Measurements from ENCODE around the gene SPACA6.
A peak's percentile ranks its signal among the peaks of the same experiment; 100 is the strongest.

Gene SPACA6

GRCh38 chr19:51714848-51715247 lies 21.7 kb downstream of the SPACA6 start:
- Histone ChIP-seq H3K9ac (ENCODE audit: low read depth, low read length, poor library complexity, severe bottlenecking) (no peak overlapping the region), H3K4me2 (ENCODE audit: low read depth, low read length, poor library complexity, severe bottlenecking) (no peak overlapping the region), H3K4me3 (ENCODE audit: low read length, poor library complexity, severe bottlenecking) (no peak overlapping the region), H3K9me2 (replicated peaks; ENCODE audit: low read depth, low read length) (no peaks in the 10 kb centered on the region), H2AFZ (ENCODE audit: low read length) (0 out of 2 replicates have a peak overlapping the region, but pooled peaks have one; percentile 2), H3K79me2 (ENCODE audit: insufficient read depth, low read length) (no peaks in the 10 kb centered on the region), H3F3A (ENCODE audit: low read depth) (no peaks in the 10 kb centered on the region), H4K20me1 (ENCODE audit: insufficient read depth, low read length, poor library complexity, severe bottlenecking) (no peaks in the 10 kb centered on the region), H3K4me1 (ENCODE audit: insufficient read depth, low read length, poor library complexity, severe bottlenecking) (no peaks in the 10 kb centered on the region), H3K27me3 (ENCODE audit: insufficient read depth, low read length, poor library complexity, severe bottlenecking) (no peaks in the 10 kb centered on the region), H3K36me3 (ENCODE audit: insufficient read depth, low read length) (no peaks in the 10 kb centered on the region), H3K9me3 (ENCODE audit: insufficient read depth, low read depth, low read length) (no peaks in the 10 kb centered on the region)
- TF ChIP-seq CTCF (conservative IDR thresholded peaks at IDR 0.05; ENCODE audit: low read length) (no peak), EZH2phosphoT487 (IDR thresholded peaks at IDR 0.05; ENCODE audit: borderline replicate concordance) (no peak)

GRCh38 chr19:51715850-51716249 lies 22.7 kb downstream of the SPACA6 start:
- H3K27me3 ChIP-seq (ENCODE audit: insufficient read depth, low read length, poor library complexity, severe bottlenecking), result no peaks in the 10 kb centered on the region
- no peaks in the 10 kb centered on the region for H3F3A ChIP-seq (ENCODE audit: low read depth)
- H3K9me2 ChIP-seq (replicated peaks; ENCODE audit: low read depth, low read length), result no peaks in the 10 kb centered on the region
- H4K20me1 ChIP-seq (ENCODE audit: insufficient read depth, low read length, poor library complexity, severe bottlenecking), result no peaks in the 10 kb centered on the region
- no peaks in the 10 kb centered on the region for H3K36me3 ChIP-seq (ENCODE audit: insufficient read depth, low read length)
- no peak overlapping the region for H2AFZ ChIP-seq (ENCODE audit: low read length)
- H3K79me2 ChIP-seq (ENCODE audit: insufficient read depth, low read length), result no peaks in the 10 kb centered on the region
- H3K4me1 ChIP-seq (ENCODE audit: insufficient read depth, low read length, poor library complexity, severe bottlenecking), result no peaks in the 10 kb centered on the region
- H3K9ac ChIP-seq (ENCODE audit: low read depth, low read length, poor library complexity, severe bottlenecking), result no peak overlapping the region
- no peak overlapping the region for H3K4me3 ChIP-seq (ENCODE audit: low read length, poor library complexity, severe bottlenecking)
- H3K9me3 ChIP-seq (ENCODE audit: insufficient read depth, low read depth, low read length), result no peaks in the 10 kb centered on the region
- TF ChIP-seq CTCF (conservative IDR thresholded peaks at IDR 0.05; ENCODE audit: low read length) (no peak), EZH2phosphoT487 (IDR thresholded peaks at IDR 0.05; ENCODE audit: borderline replicate concordance) (no peak)
- no peak overlapping the region for H3K4me2 ChIP-seq (ENCODE audit: low read depth, low read length, poor library complexity, severe bottlenecking)

DNA sequence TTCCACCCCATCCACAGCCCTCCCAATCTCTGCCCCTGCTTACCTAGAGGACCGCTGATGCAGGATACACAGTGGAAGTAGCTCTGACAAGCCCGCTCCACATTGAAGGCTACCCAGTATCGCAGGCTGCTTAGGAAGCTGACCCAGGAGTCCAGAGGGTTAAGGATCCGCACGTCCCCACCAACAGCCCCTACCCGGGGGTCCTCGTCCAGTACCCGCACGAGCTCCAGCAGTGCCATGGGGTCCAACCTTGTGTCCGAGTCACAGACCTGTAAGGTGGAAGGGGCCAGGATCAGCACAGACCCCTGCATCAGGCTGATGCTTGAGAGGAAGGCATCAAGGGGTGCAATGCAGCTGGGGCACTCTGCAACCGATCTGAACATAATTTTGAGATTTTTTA lies 23.8 kb downstream of the SPACA6 start:
- H2AFZ ChIP-seq (ENCODE audit: low read length), result no peak overlapping the region
- no peak overlapping the region for H3K4me3 ChIP-seq (ENCODE audit: low read length, poor library complexity, severe bottlenecking)
- no peaks in the 10 kb centered on the region for H3F3A ChIP-seq (ENCODE audit: low read depth)
- no peaks in the 10 kb centered on the region for H3K79me2 ChIP-seq (ENCODE audit: insufficient read depth, low read length)
- H3K9me3 ChIP-seq (ENCODE audit: insufficient read depth, low read depth, low read length), result no peaks in the 10 kb centered on the region
- no peaks in the 10 kb centered on the region for H3K4me1 ChIP-seq (ENCODE audit: insufficient read depth, low read length, poor library complexity, severe bottlenecking)
- H3K36me3 ChIP-seq (ENCODE audit: insufficient read depth, low read length), result no peaks in the 10 kb centered on the region
- TF ChIP-seq EZH2phosphoT487 (IDR thresholded peaks at IDR 0.05; ENCODE audit: borderline replicate concordance), result no peak
- no peak for TF ChIP-seq CTCF (conservative IDR thresholded peaks at IDR 0.05; ENCODE audit: low read length)
- H3K27me3 ChIP-seq (ENCODE audit: insufficient read depth, low read length, poor library complexity, severe bottlenecking), result no peaks in the 10 kb centered on the region
- H3K9ac ChIP-seq (ENCODE audit: low read depth, low read length, poor library complexity, severe bottlenecking), result no peak overlapping the region
- H3K4me2 ChIP-seq (ENCODE audit: low read depth, low read length, poor library complexity, severe bottlenecking), result no peak overlapping the region
- H4K20me1 ChIP-seq (ENCODE audit: insufficient read depth, low read length, poor library complexity, severe bottlenecking), result no peaks in the 10 kb centered on the region
- no peaks in the 10 kb centered on the region for H3K9me2 ChIP-seq (replicated peaks; ENCODE audit: low read depth, low read length)
